ENCODE data around the gene CASKIN2.

The CASKIN2 gene, protein sequence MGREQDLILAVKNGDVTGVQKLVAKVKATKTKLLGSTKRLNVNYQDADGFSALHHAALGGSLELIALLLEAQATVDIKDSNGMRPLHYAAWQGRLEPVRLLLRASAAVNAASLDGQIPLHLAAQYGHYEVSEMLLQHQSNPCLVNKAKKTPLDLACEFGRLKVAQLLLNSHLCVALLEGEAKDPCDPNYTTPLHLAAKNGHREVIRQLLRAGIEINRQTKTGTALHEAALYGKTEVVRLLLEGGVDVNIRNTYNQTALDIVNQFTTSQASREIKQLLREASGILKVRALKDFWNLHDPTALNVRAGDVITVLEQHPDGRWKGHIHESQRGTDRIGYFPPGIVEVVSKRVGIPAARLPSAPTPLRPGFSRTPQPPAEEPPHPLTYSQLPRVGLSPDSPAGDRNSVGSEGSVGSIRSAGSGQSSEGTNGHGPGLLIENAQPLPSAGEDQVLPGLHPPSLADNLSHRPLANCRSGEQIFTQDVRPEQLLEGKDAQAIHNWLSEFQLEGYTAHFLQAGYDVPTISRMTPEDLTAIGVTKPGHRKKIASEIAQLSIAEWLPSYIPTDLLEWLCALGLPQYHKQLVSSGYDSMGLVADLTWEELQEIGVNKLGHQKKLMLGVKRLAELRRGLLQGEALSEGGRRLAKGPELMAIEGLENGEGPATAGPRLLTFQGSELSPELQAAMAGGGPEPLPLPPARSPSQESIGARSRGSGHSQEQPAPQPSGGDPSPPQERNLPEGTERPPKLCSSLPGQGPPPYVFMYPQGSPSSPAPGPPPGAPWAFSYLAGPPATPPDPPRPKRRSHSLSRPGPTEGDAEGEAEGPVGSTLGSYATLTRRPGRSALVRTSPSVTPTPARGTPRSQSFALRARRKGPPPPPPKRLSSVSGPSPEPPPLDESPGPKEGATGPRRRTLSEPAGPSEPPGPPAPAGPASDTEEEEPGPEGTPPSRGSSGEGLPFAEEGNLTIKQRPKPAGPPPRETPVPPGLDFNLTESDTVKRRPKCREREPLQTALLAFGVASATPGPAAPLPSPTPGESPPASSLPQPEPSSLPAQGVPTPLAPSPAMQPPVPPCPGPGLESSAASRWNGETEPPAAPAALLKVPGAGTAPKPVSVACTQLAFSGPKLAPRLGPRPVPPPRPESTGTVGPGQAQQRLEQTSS (N-terminal part only)

DNA sequence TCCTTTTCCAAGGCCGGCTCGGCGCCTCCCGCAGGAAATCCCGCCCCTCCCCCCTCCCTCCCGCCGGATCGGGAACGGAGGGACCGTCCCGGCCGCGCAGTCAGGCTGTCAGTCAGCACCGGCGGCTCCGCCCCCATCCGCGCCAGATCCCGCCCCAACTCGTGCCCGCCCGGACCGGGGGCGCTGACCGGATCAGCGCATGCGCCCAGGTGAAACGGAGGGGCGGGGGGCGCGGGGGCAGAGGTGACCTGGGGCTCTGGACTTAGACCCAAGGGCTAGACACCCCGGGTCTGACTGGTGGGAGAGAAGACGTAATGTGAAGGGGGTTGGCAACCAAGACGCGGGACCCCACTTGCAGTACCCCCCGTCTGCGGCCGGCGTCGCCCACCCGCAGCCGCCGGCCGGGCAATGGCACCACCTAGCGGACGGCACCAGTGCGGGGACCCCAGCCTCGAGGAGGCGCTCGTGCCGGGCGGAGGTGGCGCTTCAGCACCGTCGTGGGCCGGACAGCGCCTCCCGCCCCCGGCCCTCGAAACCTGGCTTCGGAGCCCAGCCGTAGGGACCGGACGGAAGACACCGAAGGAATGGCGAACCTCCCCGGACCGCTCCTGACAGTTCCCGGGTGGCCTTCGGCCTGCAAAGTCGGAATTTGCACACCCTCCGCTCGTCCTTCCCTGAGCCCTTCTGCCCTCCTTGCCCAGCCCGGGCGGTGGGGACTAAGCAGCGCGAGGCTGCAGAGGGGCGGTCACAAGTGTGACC, at the start of gene CASKIN2:
TSS of gene CASKIN2 (minus strand) at position 42 of the 759 bp plus-strand sequence. CDS start 1,733 bp downstream, outside the sequence.
- in situ Hi-C loops (cut with HindIII; ENCODE audit: low sequenced_read_pairs): no loop called here

DNA sequence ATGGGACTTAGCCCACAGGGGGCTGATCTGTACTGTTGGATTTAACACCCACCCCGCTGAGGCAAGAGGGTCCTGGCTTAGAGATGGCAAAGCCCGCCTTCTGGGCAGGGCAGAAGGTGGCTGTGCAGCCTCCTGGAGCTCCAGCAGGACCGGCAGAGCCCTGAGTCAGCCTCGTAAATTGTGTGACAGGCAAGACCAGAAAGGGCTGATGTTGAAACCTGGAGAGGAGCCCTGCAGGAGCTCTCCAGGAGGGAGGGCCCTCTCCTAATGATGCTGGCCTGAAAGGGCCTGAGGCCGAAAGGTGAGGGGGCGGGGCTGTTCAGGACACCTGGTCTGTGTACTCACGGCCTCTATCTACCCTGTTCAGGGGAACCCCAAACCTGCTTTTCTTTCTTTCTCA, 49.7 kb upstream of the CASKIN2 start:
- in situ Hi-C loops (cut with HindIII; ENCODE audit: low sequenced_read_pairs): no loop called here

DNA sequence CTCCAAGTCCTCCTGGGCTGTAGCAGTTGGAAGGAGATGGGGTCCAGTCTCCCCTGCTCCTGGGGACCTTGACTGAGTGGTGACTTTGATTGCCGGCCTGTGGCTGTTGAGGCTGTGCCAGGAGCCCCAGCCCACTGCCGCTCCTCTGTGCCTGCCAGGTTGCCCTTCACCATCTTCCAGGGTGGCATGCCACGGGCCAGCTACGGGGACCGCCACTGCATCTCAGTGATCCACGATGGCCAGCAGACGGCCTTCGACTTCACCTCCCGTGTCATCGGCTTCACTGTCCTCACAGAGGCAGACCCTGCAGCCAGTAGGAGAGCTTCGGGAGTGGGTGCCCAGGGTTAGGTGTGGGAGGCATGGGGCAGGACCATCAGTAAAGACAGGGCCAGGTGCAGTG, 48.9 kb upstream of the CASKIN2 start:
- in situ Hi-C loops (cut with HindIII; ENCODE audit: low sequenced_read_pairs): no loop called here

DNA sequence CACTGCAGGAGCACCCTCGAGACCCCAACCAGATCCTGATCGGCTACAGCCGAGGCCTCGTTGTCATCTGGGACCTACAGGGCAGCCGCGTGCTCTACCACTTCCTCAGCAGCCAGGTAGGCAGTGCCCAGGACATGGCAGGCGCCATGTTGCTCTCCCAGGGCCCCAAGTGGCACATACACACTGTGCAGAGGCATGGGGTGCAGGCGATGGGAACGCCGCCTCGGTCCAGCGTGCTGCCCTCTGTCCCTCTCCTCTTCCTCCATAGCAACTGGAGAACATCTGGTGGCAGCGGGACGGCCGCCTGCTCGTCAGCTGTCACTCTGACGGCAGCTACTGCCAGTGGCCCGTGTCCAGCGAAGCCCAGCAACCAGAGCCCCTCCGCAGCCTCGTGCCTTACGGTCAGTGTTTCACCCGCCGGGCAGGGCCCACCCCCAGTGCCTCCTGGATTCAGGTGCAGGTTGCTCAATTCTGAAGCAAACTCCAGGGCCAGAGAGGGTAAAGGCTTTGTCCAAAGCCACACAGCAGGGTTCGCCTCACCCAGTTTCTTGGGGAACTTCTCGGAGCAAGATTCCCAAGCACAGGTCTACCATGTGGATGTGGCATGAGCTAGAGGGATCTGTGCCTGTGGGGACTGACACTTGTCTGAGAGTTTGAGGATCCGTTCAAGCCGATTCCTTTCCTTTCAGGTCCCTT, 47.9 kb upstream of the CASKIN2 start:
- in situ Hi-C loops (cut with HindIII; ENCODE audit: low sequenced_read_pairs): no loop called here

DNA sequence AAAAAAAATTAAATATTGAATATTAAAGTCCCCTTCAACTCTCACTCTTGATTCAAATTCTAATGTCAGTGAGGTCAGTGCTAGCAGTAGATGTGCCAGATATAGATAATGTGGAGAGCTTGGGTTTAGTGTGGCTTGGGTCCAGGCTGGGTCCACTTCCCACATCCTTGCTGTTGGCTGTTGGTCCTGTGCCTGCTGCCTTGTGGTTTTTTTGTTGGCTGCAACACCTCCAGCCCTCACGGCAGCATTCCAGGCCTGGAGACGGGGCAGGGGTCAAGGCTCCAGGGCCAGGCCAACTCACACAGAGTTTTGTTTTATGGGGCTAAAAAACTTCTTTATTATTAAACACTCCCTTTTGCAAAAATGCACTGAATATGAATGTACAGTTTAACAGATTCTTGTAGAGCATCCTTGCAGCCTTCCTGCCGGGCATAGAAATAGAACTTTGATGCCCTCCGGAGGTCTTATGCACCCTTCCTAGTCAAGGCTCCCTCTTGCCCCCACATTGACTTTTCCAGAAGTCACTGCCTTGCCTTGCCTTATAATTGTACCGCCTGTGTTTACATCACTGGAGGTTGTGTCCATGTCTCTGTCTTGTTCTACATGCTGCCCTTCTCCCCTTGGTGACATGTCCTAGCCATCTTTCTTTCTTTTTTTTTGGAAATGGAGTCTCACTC, 46.7 kb upstream of the CASKIN2 start:
- in situ Hi-C loops (cut with HindIII; ENCODE audit: low sequenced_read_pairs): no loop called here

DNA sequence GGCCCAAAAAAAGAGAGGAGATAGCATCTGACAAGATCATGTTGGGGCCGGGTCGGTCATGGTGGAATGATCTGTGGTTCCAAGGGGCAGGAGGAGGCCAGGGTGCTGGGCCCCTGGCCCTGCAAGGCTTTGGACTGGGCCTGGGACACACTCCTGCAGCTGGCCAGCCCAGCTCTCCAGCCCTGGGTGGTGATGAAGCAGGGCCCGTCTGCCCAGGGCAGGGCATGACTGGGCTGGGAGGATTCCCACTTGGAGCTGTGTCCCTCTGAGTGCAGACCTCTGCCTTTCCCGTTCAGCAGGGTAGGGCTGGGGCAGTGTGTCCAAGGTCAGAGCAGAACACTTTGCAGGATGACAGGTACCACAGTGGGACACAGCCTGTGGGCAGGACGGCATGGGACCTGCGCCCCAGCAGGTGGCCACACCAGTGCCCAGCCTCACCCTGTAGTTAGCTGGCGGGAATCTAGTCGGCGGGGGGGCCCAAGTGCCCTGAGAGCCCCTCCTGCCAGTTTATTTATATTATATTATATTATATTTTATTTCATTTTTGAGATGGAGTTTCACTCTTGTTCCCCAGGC, 44.7 kb upstream of the CASKIN2 start:
- in situ Hi-C loops (cut with HindIII; ENCODE audit: low sequenced_read_pairs): no loop called here

DNA sequence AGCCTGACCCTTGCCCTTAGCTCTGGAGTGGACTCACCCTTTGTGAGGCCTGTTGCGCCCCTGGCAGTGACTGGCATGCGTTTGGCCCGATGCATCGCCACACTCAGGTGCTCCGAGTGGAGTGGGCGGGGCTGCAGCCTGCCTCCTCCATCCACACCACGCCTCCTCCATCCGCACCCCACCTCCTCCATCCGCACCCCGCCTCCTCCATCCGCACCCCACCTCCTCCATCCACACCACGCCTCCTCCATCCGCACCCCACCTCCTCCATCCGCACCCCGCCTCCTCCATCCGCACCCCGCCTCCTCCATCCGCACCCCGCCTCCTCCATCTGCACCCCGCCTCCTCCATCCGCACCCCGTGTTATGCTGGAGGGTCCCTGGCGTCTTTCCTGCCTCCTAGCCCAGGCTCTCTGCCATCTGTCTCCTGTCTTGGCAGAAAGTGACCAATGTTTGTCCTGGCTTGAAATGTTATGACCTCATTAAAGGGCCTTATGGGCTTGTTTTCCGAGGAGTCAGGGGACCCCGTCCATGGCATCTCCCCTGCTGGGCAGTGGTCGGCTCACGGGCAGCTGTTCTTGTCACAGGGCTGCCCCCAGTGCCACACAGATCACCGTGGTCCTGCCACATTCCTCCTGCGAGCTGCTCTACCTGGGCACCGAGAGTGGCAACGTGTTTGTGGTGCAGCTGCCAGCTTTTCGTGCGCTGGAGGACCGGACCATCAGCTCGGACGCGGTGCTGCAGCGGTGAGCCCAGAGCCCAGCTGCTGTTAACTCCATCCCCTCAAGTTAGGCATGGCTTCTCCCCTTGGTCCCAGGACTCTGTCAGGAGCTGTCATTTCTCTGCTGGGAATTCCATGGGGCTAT, 43.6 kb upstream of the CASKIN2 start:
- in situ Hi-C loops (cut with HindIII; ENCODE audit: low sequenced_read_pairs): no loop called here

DNA sequence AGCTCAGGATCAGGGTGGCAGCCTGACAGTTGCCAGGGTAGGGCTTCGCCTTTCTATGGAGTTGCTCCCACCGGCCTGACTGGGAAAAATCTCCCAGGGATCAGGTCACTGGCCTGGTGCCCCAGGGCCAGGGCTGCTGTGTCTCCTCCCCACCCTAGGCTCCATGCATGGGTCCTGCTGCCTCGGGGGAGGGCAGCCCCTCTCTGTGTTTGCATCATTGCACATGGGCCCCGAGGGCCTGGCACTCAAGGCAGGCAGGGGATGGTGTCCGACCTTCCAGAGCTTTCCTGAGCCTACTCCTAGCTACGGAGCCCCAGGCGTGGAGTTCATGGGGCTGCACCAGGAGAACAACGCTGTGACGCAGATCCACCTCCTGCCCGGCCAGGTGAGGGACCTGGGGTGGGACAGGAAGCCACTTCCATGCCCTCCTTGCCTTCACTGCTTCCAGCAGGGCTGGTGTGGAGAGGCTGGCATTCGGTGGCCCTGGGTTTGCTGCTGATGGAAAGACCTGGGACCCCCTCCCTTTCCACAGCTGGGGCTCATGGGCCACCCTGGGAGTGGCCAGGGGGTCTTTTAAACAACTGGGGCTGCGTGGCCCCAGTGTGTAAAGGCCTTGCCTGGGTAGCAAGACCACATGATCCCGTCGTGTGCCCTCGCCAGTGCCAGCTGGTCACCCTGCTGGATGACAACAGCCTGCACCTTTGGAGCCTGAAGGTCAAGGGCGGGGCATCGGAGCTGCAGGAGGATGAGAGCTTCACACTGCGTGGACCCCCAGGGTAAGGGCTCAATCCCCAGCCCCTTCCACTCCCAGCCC, 42.7 kb upstream of the CASKIN2 start:
- in situ Hi-C loops (cut with HindIII; ENCODE audit: low sequenced_read_pairs): no loop called here

DNA sequence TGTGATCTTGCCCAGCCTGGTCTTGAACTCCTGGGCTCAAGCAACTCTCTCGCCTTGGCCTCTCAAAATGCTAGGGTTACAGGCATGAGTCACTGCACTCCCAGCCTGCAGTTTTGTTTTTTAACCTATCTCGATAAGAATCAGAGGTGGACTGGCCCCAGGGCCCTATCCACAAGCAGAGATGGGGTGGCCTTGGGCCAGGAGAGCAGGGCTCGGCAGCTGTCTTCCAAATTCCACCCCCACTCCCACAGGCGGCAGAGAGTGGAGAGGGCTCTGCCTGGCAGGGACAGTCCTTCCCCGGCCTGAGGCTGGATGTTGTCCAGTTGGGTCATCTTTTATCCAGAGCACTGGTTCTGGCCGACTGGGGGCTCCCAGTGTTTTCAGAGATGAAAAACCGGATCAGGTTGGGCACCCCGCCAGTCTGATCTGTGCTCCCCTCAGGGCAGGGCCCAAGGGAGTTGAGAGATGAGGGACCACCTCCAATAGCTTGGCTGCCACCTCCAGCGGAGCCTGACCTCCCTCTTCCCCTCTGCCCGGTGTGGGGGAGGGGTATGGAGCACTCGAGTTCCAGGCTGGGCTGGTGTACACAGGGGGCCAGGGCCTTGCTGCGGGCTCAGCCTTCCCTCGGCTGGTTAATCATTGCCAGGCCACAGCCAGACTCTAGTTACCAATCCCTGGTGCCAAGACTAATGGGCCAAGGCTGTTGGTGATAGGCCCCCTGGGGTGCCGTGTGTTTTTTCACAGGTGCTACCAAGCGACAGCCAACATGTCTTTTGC, 41.9 kb upstream of the CASKIN2 start:
- in situ Hi-C loops (cut with HindIII; ENCODE audit: low sequenced_read_pairs): no loop called here

DNA sequence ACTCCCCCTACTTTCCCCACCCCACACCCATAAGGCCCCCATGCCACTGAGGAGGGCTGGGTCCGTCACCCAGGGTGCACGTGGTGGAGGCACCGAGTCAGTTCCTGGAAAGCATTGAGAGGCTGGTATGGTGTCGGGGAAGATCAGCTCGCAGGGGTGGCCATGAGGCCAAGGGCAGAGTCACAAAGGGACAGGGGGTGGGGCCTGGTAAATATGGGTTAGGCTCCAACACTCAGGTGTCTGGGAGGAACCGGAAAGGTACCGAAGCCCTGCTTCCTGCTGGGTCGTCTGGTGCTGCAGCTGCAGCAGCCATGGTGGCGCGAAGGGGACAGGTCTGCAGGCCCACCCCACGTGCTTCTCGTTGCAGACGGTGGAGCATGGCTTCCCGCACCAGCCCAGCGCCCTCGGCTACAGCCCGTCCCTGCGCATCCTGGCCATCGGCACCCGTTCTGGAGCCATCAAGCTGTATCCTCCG, 40.4 kb upstream of the CASKIN2 start:
- in situ Hi-C loops (cut with HindIII; ENCODE audit: low sequenced_read_pairs): no loop called here

DNA sequence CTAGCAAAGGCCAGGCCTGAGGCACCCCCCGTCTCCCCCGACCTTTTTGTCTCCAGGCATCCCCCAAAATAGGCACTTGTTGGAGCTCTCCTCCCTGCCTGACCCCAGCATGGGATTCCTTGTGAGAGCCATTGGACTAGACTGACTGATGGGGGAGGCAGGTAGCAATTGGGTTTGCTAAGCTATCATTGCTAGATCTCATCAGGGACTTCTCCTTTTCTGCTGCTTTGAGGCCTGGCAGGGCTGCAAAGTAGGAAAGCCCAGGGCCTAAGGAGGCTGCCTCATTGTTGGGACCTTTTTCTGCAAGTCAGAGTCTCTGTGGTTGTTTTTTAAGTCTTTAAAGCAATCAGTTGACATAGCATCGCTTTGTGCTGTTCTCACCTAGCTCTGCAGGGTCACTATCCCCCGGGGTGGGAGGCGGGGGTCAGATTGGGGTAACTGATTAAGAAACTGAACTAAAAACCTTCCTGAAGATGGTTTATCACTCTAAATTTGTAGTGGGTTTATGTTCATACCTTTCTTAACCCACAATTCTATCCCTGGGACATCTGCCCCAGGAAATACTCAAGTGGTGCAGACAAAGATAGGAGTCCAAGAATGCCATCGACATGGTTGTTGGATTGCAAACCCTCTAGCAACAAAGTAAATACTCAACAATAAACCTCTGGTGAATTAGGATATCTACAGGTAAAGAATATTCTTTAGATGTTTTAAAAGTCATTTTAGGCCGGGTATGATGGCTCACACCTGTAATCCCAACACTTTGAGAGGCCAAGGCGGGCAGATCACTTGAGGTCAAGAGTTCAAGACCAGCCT, 38.2 kb upstream of the CASKIN2 start:
- in situ Hi-C loops (cut with HindIII; ENCODE audit: low sequenced_read_pairs): no loop called here

DNA sequence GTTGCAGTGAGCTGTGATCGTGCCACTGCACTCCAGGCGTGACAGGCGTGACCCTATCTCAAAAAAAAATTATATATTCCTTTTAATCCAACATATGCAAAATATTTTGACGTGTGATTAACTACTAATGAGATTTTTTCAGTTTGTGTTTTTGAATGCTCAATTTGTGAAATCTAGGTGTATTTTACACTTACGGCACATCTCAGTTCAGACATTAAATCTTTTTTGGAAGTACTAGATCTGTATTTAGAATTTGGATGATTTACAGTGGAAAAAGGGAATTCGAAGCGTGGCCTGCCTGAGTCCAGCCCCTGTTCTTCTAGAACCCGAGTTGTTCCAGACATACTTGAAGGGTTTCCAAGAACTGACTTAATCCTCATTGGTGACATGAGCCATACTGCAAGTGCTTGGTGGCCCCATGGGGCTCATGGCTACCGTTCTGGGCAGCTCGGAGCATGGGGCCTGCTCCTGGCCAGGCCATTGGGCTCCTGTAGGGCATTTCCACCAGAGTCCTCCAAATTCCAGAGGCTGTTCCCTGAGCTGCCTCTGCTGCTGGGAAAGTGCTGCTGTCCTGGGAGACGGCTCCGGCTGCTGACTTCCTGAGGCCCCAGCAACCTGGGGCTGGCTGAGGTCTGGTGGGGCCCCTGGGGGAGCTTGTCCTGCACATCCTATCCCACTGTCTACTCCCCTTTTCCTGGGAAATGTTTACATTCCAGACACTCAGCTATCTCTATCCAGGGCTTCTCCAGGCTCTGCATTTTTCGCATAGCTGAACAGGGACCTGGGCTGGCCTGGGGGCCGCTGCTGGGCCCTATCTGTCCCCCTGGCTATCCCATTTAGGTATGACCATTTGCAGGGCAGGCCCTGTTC, 37.3 kb upstream of the CASKIN2 start:
- in situ Hi-C loops (cut with HindIII; ENCODE audit: low sequenced_read_pairs): no loop called here

DNA sequence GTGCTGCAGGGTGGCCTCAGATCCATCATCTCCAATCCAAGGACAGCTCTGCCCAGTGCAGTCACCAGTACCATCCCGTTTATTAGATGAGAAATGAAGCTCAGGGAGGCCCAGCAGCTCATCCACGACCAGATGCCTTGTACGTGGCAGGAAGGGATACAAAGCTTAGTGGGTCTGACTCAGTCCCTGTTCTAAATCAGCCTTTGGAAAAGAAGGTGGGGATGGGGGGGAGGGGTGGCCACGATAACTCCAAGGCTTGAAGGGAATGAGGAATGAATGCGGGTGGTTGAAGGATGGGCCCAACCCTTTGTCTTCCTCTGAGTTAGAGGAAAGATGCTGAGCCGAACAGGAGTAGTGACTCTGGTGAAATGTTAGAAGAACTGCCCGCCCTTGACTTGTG, 35.9 kb upstream of the CASKIN2 start:
- in situ Hi-C loops (cut with HindIII; ENCODE audit: low sequenced_read_pairs): no loop called here

DNA sequence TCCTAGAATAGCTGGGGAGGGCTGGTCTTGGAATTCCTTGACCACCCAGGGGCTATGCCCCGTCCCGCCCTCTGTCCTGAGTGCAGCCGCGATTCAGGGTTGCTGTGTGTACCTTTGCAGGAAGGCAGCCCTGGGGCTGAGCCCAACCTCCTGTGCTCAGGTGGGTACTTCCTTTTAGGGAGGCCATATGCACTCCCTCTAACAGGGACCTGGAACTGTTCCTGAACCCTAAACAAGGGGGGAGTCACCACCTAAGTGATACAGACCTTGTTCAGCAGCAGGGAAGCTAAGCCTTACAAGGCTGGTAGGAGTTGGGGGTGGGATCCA, 34.8 kb upstream of the CASKIN2 start:
- in situ Hi-C loops (cut with HindIII; ENCODE audit: low sequenced_read_pairs): no loop called here

Measured in endothelial cell of hepatic sinusoid (primary cell).